Stomach (tissue), 9 donors: ENCODE results near the gene GOSR2. TPM values are rescaled to one million over a fixed set of nuclear protein-coding genes. Genes with fewer than 3 reads are reported as not detected.

Source experiments
- DNase-seq, 2 donors: peaks; one replicate each; pipeline versions ENCODE4 v3.0.0 to v3.0.0-alpha.2; 2013 to 2019
- H3K27ac ChIP-seq, 5 donors: fragments of 200-600 bp in 4 of 5; sonication (generic) in 4 of 5; one replicate each; pipeline ENCODE4 v1.5.1; 2013 to 2019; ENCODE audit warnings: mild to moderate bottlenecking in 1 of 5, moderate library complexity in 1 of 5
- H3K27me3 ChIP-seq, 3 donors: fragments of 200-600 bp; sonication (generic); one replicate each; pipeline ENCODE4 v1.5.1; 2017 to 2019; ENCODE audit warnings: mixed run types in 1 of 3
- H3K36me3 ChIP-seq, 4 donors: fragments of 200-600 bp; sonication (generic); 1 replicate in 3 of 4; 2 replicates in 1 of 4; pipeline ENCODE4 v1.5.1; 2016 to 2019
- H3K4me1 ChIP-seq, 4 donors: fragments of 200-600 bp; sonication (generic); one replicate each; pipeline ENCODE4 v1.5.1; 2016 to 2019
- H3K4me3 ChIP-seq, 4 donors: fragments of 200-600 bp; sonication (generic) in 3 of 4; one replicate each; pipeline ENCODE4 v1.5.1; 2016 to 2019; ENCODE audit warnings: mild to moderate bottlenecking in 1 of 4
- H3K9me3 ChIP-seq, 4 donors: fragments of 200-600 bp; sonication (generic); one replicate each; pipeline ENCODE4 v1.5.1; 2016 to 2019
- CTCF ChIP-seq, 7 experiments: fragments of 450-650 bp in 4 of 7; fragments of 200-600 bp in 3 of 7; sonication (generic) in 3 of 7; IDR thresholded peaks; one replicate each; pipeline ENCODE4 v1.5.1; 2016 to 2019; ENCODE audit warnings: antibody characterized with exemption in 7 of 7, control low read depth in 2 of 7, mild to moderate bottlenecking in 1 of 7
- EP300 ChIP-seq: sonication (generic); formaldehyde crosslinking; IDR thresholded peaks from one replicate; pipeline ENCODE4 v1.6.1; 2017; ENCODE audit warnings: antibody characterized with exemption
- POLR2A ChIP-seq, 4 donors: fragments of 450-650 bp; IDR thresholded peaks; one replicate each; pipeline ENCODE4 v1.6.1; 2016; ENCODE audit warnings: antibody characterized with exemption in 4 of 4, control low read depth in 2 of 4, mild to moderate bottlenecking in 1 of 4, moderate library complexity in 1 of 4
- POLR2AphosphoS5 ChIP-seq, 3 donors: sonication (generic); formaldehyde crosslinking; IDR thresholded peaks; one replicate each; pipeline ENCODE4 v1.6.1; 2016; ENCODE audit warnings: antibody characterized with exemption in 3 of 3
- WGBS, 5 donors: extraction: QIAGEN DNeasy Blood & Tissue Kit in 3 of 5; methylation state at CpG; one replicate each; pipeline versions ENCODE4 v1.1.5 to v1.1.7; 2013 to 2018; 5-methylcytosine and 5-hydroxymethylcytosine counted together
- intact Hi-C: fragments of 100-400 bp; cut with DNase I; formaldehyde crosslinking; loops from one replicate; pipeline ENCODE4 v1.15.1; 2023; ENCODE audit warnings: low total_unique reads
- polyA plus RNA-seq, 3 donors: library from polyadenylated mRNA; stranded (reverse); fragments of 200-250 nt; gene quantifications; one replicate each; pipeline ENCODE4 v1.2.3, GENCODE V29; 2013
- total RNA-seq, 5 donors: library from RNA; depleted of rRNA; stranded (reverse); fragments of >200 nt; gene quantifications; one replicate each; pipeline versions ENCODE4 v1.1.0 to v1.2.3, GENCODE V29; 2014 to 2016
- donor health status: healthy with polysubstance abuse.
- donor health status: Bipolar disorder and iron deficiency.
- donor health status: healthy.

Gene GOSR2
- total and polyA plus RNA-seq, 8 donors, result 15.3 to 84.0 (median 31.9) TPM

GRCh38 chr17:46898364-46898763 lies 24.6 kb upstream of the GOSR2 start:
- 50 to 75% (median 63%) methylated on average over 2 of the region's 2 CpGs for WGBS, 5 donors
- intact Hi-C loops, result no loop called here
- H3K9me3 ChIP-seq, result peaks cover 0 to 9% (median 6%) of the 10 kb centered on the region in 4 donors

GRCh38 chr17:46898860-46899259 lies 24.1 kb upstream of the GOSR2 start:
- DNase-seq, result no peak
- Histone ChIP-seq H3K4me1 (no peaks in the 10 kb centered on the region), H3K27me3 (peaks cover 0 to 32% (median 14%) of the 10 kb centered on the region in 3 donors), H3K9me3 (peaks cover 0 to 9% (median 6%) of the 10 kb centered on the region in 4 donors), H3K4me3 (no peak overlapping the region), H3K36me3 (no peaks in the 10 kb centered on the region), H3K27ac (no peak overlapping the region)
- 89 to 97% (median 96%) methylated on average over 5 of the region's 5 CpGs for WGBS, 5 donors
- TF ChIP-seq CTCF (IDR thresholded peaks at IDR 0.05) (no peak), POLR2A (IDR thresholded peaks at IDR 0.05) (no peak), POLR2AphosphoS5 (IDR thresholded peaks at IDR 0.05) (no peak), EP300 (no peak)
- intact Hi-C loops, result no loop called here

More at GRCh38 chr17:46898364-46898763, 24.6 kb upstream of the GOSR2 start:
- Histone ChIP-seq H3K4me3 (no peak overlapping the region), H3K27me3 (peaks cover 0 to 32% (median 19%) of the 10 kb centered on the region in 3 donors), H3K4me1 (no peaks in the 10 kb centered on the region), H3K27ac (no peak overlapping the region), H3K36me3 (no peaks in the 10 kb centered on the region)
- DNase-seq, result no peak
- TF ChIP-seq POLR2AphosphoS5 (IDR thresholded peaks at IDR 0.05) (no peak), EP300 (no peak), POLR2A (IDR thresholded peaks at IDR 0.05) (no peak), CTCF (IDR thresholded peaks at IDR 0.05) (no peak)

DNA sequence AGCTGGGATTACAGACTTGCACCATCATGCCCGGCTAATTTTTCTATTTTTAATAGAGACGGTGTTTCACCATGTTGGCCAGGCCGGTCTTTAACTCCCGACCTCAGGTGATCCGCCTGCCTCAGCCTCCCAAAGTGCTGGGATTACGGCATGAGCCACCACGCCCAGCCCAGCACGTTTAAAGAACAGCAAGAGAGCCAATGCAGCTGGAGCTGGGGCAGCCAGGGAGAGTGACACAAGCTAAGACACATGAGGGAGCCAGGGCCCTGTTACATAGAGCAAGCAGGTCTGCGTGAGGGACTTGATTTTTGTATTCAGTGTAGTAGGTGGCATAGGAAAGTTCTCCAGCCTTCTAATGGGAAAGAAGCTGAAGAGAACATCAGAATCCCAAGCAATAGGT lies 21.7 kb upstream of the GOSR2 start:
- peaks cover 0 to 20% (median 0%) of the 10 kb centered on the region in 3 donors for H3K27me3 ChIP-seq
- TF ChIP-seq CTCF (IDR thresholded peaks at IDR 0.05) (no peak), POLR2A (IDR thresholded peaks at IDR 0.05) (no peak), POLR2AphosphoS5 (IDR thresholded peaks at IDR 0.05) (no peak), EP300 (no peak)
- peaks cover 0 to 9% (median 6%) of the 10 kb centered on the region in 4 donors for H3K9me3 ChIP-seq
- WGBS, 5 donors, result 65 to 81% (median 74%) methylated on average over 9 of the region's 9 CpGs
- no peak overlapping the region for H3K4me3 ChIP-seq
- no peak overlapping the region for H3K27ac ChIP-seq
- no peaks in the 10 kb centered on the region for H3K4me1 ChIP-seq
- H3K36me3 ChIP-seq, result no peaks in the 10 kb centered on the region
- DNase-seq, result no peak
- intact Hi-C loops, result no loop called here

- TF ChIP-seq EP300, result no peak
- no peak for TF ChIP-seq POLR2A (IDR thresholded peaks at IDR 0.05)
- TF ChIP-seq CTCF (IDR thresholded peaks at IDR 0.05), result no peak
- Histone ChIP-seq H3K4me3 (no peak overlapping the region), H3K27ac (no peak overlapping the region), H3K4me1 (no peaks in the 10 kb centered on the region), H3K36me3 (no peaks in the 10 kb centered on the region), H3K9me3 (peaks cover 0 to 2% (median 2%) of the 10 kb centered on the region in 4 donors), H3K27me3 (peaks cover 0 to 16% (median 0%) of the 10 kb centered on the region in 3 donors)
- intact Hi-C loops, result no loop called here
- WGBS, 5 donors, result 84 to 87% (median 86%) methylated on average over 4 of the region's 4 CpGs
- no peak for DNase-seq
Observed at GRCh38 chr17:46903762-46904672, 18.9 kb upstream of the GOSR2 start.
